Prostate gland (tissue), 2 donors: ENCODE measurements around the gene VAC14. TPM values are rescaled to one million over a fixed set of nuclear protein-coding genes. Genes with fewer than 3 reads are reported as not detected.

Experiments used
- DNase-seq: peaks from one replicate; pipeline ENCODE4 v3.0.0-alpha.2; 2019; ENCODE audit warnings: low spot score
- H3K27ac ChIP-seq, 2 donors: fragments of 200-600 bp; sonication (generic); 2 replicates each; pipeline ENCODE4 v1.5.1; 2017 to 2019
- H3K27me3 ChIP-seq: fragments of 200-600 bp; sonication (generic); replicated peaks from 2 replicates; pipeline ENCODE4 v1.5.1; 2019; ENCODE audit not compliant: insufficient read depth
- H3K36me3 ChIP-seq, 2 donors: fragments of 200-600 bp; sonication (generic); 1 replicate in 1 of 2; 2 replicates in 1 of 2; pipeline versions ENCODE4 v1.5.1 to v1.8.1; 2017 to 2019
- H3K4me1 ChIP-seq: fragments of 200-600 bp; sonication (generic); replicated peaks from 2 replicates; pipeline ENCODE4 v1.5.1; 2019
- H3K4me3 ChIP-seq, 2 donors: fragments of 200-600 bp; sonication (generic); 2 replicates each; pipeline ENCODE4 v1.5.1; 2017 to 2019
- H3K9me3 ChIP-seq: fragments of 200-600 bp; sonication (generic); 2 replicates; pipeline ENCODE4 v1.5.1; 2017
- POLR2A ChIP-seq: fragments of 450-650 bp; IDR thresholded peaks from one replicate; pipeline ENCODE4 v1.6.1; 2016; ENCODE audit warnings: antibody characterized with exemption, mild to moderate bottlenecking
- POLR2AphosphoS5 ChIP-seq: sonication (generic); formaldehyde crosslinking; IDR thresholded peaks from one replicate; pipeline ENCODE4 v1.6.1; 2017; ENCODE audit warnings: antibody characterized with exemption
- WGBS: methylation state at CpG from one replicate; pipeline ENCODE4 v1.1.5; 2018; 5-methylcytosine and 5-hydroxymethylcytosine counted together
- intact Hi-C: fragments of 100-400 bp; cut with DNase I; formaldehyde crosslinking; loops from one replicate; pipeline ENCODE4 v1.14.2; 2022
- total RNA-seq, 2 donors: library from RNA; depleted of rRNA; stranded (reverse); fragments of >200 nt; gene quantifications; one replicate each; pipeline ENCODE4 v1.1.0, GENCODE V29; 2016
- TF ChIP-seq, protein P1 (sequence below), 4 experiments: fragments of 200-600 bp in 2 of 4; fragments of 450-650 bp in 2 of 4; sonication (generic) in 2 of 4; IDR thresholded peaks; 1 replicate in 3 of 4; 2 replicates in 1 of 4; pipeline ENCODE4 v1.5.1; 2016 to 2019; ENCODE audit warnings: antibody characterized with exemption in 4 of 4, mild to moderate bottlenecking in 2 of 4, moderate library complexity in 2 of 4

VAC14 gene
- total RNA-seq, 2 donors from 2014 or later: 30.3 to 66.8 TPM

DNA sequence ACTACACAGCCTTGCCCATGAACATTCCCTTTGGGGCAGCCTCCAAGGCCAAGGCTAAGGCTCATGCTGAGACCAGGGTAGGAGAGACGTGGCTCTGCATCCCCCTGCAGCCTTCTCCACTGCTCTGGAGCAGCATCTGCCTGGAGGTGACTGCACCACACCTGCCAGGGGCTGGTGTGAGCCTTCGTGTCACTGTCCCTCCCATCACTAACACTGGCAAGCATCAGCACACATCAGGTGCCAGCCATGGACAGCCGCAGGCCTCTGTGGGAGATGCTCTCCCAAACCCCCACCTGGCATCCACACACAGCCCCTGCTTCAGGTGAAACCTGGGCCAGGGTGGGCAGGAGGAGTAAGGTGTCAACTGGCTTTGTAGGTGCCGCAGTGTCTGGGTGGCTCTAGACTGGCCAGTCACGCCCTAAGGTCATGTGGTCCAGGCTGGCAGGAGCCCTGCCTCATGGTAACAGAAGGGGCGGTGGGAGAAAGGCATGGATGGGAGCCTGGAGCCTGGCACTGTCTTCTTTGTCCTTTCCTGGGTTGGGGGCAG lies 97.0 kb downstream of the VAC14 start:
- peak overlapping the region; percentile 70 to 93 for H3K27ac ChIP-seq
- DNase-seq: no peak
- no peaks in the 10 kb centered on the region for H3K27me3 ChIP-seq
- WGBS: 62% methylated on average over 4 of the region's 6 CpGs
- H3K4me1 ChIP-seq: peaks cover 17% of the 10 kb centered on the region
- H3K36me3 ChIP-seq: no peaks in the 10 kb centered on the region
- no peak overlapping the region for H3K4me3 ChIP-seq
- no peaks in the 10 kb centered on the region for H3K9me3 ChIP-seq
- TF ChIP-seq, protein P1, sequence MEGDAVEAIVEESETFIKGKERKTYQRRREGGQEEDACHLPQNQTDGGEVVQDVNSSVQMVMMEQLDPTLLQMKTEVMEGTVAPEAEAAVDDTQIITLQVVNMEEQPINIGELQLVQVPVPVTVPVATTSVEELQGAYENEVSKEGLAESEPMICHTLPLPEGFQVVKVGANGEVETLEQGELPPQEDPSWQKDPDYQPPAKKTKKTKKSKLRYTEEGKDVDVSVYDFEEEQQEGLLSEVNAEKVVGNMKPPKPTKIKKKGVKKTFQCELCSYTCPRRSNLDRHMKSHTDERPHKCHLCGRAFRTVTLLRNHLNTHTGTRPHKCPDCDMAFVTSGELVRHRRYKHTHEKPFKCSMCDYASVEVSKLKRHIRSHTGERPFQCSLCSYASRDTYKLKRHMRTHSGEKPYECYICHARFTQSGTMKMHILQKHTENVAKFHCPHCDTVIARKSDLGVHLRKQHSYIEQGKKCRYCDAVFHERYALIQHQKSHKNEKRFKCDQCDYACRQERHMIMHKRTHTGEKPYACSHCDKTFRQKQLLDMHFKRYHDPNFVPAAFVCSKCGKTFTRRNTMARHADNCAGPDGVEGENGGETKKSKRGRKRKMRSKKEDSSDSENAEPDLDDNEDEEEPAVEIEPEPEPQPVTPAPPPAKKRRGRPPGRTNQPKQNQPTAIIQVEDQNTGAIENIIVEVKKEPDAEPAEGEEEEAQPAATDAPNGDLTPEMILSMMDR (IDR thresholded peaks at IDR 0.05): no peak
- TF ChIP-seq POLR2AphosphoS5: no peak
- TF ChIP-seq POLR2A: no peak
- intact Hi-C loops: no loop called here

DNA sequence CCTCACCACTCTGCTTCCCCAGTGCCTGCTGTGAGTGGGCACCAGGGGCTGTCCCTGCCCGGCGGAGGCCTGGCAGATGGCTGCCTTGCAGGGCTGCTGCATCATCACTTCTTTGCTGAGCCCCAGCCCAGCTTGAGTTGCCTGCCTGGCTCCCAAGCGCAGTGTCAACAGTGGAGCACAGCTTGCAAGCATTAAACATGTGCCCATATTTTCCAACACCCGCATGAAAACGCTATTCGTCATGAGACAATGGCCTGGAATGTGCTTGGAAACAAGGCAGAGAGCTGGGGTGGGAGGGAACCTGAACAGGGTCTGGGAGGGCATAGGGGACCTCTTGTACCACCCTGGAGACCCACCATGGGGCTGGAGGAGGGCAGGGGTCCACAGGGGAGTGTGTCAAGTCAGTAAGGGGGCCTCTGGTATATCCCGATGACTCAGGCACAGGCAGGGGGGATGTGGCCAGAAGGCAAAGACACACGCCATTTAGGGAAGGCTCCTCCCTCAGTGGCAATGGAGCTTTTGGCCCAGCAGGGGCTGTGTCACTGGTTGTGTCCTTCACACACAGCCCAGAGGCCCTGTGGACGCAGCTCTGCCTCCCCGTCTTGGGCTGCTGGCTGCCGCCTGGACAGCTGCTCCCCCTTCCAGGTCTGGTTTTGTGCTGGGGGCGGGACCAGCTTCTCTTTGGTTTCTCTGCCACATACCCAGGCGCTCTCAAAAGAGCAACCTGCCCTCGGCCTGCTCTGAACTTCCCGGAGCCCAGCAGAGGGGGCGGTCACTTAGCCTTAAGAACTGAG lies 97.7 kb downstream of the VAC14 start:
- no peak overlapping the region for H3K4me3 ChIP-seq
- TF ChIP-seq, protein P1 (IDR thresholded peaks at IDR 0.05): peak in 3 of 4 experiments; percentile 18 to 40 (median 35)
- TF ChIP-seq POLR2AphosphoS5: peak; percentile 94
- peak; percentile 41 for TF ChIP-seq POLR2A
- H3K27me3 ChIP-seq: no peaks in the 10 kb centered on the region
- H3K27ac ChIP-seq: peak overlapping the region; percentile 70 to 93
- no peaks in the 10 kb centered on the region for H3K9me3 ChIP-seq
- H3K4me1 ChIP-seq: peaks cover 17% of the 10 kb centered on the region
- WGBS: 37% methylated on average over 16 of the region's 16 CpGs
- intact Hi-C loops: no loop called here
- DNase-seq: peak; percentile 88
- no peaks in the 10 kb centered on the region for H3K36me3 ChIP-seq

DNA sequence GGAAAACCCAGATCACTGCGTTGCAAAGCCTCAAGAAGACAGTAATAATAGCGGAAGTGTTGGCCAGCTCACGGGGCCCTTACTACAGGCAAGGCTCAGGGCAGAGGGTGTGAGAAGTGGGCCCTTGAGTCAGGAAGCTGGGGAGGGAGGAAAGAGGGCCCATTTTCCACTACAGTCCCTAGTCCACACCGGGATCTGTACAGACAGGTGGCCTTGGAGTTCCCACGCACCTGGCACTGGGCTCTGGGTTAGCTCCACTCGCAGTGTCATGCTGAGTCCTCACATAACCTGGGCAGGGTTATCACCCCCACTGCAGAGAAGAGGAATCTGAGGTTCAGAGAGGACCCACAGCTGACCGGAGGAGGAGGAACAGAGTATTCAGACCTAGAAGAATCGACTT lies 98.3 kb downstream of the VAC14 start:
- no peak for DNase-seq
- intact Hi-C loops: no loop called here
- H3K27ac ChIP-seq: peak overlapping the region; percentile 70 to 93
- no peaks in the 10 kb centered on the region for H3K36me3 ChIP-seq
- TF ChIP-seq POLR2A (no peak), POLR2AphosphoS5 (no peak)
- TF ChIP-seq, protein P1 (IDR thresholded peaks at IDR 0.05): no peak
- H3K9me3 ChIP-seq: no peaks in the 10 kb centered on the region
- no peak overlapping the region for H3K4me3 ChIP-seq
- 50% methylated on average over 8 of the region's 8 CpGs for WGBS
- peaks cover 18% of the 10 kb centered on the region for H3K4me1 ChIP-seq
- no peaks in the 10 kb centered on the region for H3K27me3 ChIP-seq

DNA sequence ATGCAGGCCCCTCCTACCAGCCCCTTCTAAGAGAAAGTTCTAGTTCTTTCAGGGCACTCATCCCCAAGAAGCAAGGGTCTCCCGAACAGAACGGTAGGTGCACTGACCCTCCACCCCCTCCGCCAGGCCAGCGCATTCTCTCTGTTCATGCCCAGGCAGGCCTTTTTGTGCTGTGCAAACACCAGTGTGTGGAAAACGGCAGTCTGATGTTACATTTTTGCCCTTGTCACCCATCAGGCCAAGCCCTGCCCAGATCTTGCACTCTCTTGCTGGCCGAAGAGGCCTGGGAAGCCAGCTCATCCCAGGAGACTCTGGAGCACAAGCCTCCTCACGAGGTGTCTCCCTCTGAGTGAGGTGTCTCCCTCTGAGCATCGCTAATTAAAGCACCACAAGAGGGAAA lies 99.0 kb downstream of the VAC14 start:
- H3K4me1 ChIP-seq: peaks cover 24% of the 10 kb centered on the region
- H3K36me3 ChIP-seq: no peaks in the 10 kb centered on the region
- H3K27ac ChIP-seq: peak overlapping the region; percentile 70 to 93
- WGBS: 61% methylated on average over 8 of the region's 8 CpGs
- H3K27me3 ChIP-seq: no peaks in the 10 kb centered on the region
- TF ChIP-seq POLR2A (no peak), POLR2AphosphoS5 (no peak)
- TF ChIP-seq, protein P1 (IDR thresholded peaks at IDR 0.05): no peak
- H3K9me3 ChIP-seq: no peaks in the 10 kb centered on the region
- DNase-seq: no peak
- intact Hi-C loops: no loop called here
- H3K4me3 ChIP-seq: no peak overlapping the region
